Measurements from ENCODE around the gene B4GALT5. TPM values are rescaled to one million over a fixed set of nuclear protein-coding genes. Genes with fewer than 3 reads are reported as not detected.
"Not testable (repeated sequence)": the region's sequence is repeated elsewhere in the genome, so short reads cannot be mapped to it uniquely, and the experiment has no call there.

The B4GALT5 gene
- total RNA-seq, 1 experiment from 2014 or later, result 41.7 TPM

GRCh38 chr20:49631061-49631716, 82.5 kb downstream of the B4GALT5 start:
- DNase-seq (ENCODE audit: low read depth), result no peak

DNA sequence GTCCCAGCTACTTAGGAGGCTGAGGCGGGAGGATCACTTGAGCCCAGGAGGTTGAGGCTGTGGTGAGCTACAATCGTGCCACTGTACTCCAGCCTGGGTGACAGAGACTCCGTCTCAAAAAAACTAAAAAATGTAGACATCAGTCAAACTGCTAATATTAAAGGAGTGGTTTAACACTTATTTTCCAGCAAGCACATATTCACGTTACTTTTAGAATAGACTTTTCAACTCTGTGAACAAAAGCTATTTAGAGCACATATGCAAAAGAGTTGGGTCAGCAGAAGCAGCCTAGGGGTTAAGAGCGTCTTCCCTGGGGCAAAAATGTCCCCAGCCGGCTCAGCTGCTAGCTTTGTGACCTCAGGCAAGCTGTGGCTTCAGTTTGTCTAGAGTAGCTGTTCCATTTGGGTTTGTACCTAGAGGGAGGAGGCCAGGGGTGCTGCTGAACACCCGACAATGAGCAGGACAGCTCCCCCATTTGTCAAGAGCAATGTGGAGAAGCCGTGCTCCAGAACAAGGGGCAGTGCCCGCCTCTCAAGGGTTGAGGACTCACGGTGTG, 83.2 kb downstream of the B4GALT5 start:
- DNase-seq (ENCODE audit: low read depth), result no peak

DNA sequence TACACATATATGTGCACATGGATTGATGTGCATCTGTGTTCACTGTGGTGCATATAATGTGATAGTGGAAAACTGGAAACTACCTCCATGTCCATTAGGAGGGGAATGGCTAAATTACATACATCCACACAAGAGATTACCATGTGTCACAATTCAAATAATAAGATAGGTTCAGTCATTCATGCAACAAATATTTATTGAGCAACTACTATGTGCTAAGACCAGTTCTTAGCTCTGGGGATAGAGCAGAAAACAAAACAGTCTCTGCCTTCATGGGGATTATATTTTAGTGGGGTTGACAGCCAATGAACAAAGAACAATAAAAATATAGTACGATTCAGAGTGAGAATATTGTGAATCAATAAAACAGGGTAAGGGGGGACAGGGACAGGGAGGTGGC, 84.1 kb downstream of the B4GALT5 start:
- no peak for DNase-seq (ENCODE audit: low read depth)

GRCh38 chr20:49628280-49628679, 85.4 kb downstream of the B4GALT5 start:
- not testable (repeated sequence) for DNase-seq (ENCODE audit: low read depth)

DNA sequence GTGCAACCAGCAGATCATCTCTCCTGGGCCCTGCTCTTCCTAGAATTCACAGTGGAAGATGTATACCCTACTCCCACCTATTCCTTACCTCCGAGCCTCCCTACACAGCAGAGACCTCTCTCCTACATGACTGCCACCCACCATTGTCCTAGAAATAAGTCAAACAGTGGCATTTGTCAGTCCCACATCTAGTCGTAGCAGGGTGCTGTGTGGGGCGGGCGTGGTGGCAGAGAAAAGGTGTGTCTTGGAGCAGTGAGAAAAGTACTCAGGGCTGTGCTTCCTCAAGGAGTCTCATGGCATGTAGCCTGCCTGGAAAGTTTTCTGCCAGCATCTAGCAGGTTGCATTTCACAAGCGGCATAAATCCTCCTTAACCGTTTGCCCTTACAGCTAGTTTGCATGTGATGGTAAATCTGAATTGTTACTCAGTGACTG, 86.3 kb downstream of the B4GALT5 start:
- no peak for DNase-seq (ENCODE audit: low read depth)

DNA sequence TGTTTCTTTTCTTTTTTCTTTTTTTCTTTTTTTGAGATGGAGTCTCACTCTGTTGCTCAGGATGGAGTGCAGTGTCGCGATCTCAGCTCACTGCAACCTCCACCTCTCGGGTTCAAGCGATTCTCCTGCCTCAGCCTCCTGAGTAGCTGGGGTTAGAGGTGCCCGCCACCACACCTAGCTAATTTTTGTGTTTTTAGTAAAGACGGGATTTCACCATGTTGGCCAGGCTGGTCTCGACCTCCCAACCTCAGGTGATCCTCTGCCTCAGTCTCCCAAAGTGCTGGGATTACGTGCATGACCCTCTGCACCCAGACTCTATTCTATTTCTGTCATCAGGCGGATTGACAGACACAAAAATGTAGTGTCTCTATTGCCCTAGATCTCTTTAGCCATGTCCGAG, 88.7 kb downstream of the B4GALT5 start:
- DNase-seq (ENCODE audit: low read depth), result not testable (repeated sequence)

- no peak for DNase-seq (ENCODE audit: low read depth)
These were observed 89.4 kb downstream of the B4GALT5 start for GRCh38 chr20:49624317-49624716.

GRCh38 chr20:49622243-49622642, 91.4 kb downstream of the B4GALT5 start:
- no peak for DNase-seq (ENCODE audit: low read depth)

GRCh38 chr20:49620364-49621240, 93.1 kb downstream of the B4GALT5 start:
- no peak for DNase-seq (ENCODE audit: low read depth)

DNA sequence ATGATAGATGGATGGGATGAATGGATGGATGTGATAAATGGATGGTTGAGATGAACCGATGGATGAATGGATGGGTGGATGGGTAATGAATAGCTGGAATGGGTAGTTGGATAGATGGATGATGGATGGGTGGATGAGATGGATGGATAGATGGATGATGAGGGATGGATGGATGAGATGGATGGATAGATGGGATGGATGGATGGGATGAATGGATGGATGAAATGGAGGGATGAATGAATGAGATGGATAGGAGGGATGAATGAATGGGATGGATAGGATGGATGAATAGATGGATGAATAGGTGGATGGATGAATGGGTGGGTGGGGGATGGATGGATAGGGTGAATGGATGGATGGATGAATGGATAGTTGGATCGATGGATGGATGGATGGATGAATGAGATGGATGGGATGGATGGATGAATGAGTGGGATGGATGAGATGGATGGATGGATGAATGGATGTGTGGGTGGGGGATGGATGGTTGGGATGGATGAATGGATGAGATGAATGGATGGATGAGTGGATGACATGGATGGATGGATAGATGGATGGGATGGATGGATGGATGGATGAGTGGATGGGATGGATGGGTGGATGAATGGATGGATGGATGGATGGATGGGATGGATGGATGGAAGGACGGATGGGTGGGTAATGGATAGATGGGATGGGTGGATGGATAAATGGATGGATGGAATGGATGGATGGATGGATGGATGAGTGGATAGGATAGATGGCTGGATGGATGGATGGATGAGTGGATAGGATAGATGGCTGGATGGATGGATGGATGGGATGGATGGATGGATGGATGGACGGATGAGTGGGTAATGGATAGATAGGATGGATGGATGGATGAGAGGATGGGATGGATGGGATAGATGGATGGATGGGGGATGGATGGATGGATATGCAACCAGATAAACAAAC, 94.3 kb downstream of the B4GALT5 start:
- DNase-seq (ENCODE audit: low read depth), result no peak

- no peak for DNase-seq (ENCODE audit: low read depth)
These were observed 95.4 kb downstream of the B4GALT5 start for GRCh38 chr20:49618289-49618688.

- DNase-seq (ENCODE audit: low read depth), result not testable (repeated sequence)
These were observed 96.3 kb downstream of the B4GALT5 start for GRCh38 chr20:49617394-49617793.

DNA sequence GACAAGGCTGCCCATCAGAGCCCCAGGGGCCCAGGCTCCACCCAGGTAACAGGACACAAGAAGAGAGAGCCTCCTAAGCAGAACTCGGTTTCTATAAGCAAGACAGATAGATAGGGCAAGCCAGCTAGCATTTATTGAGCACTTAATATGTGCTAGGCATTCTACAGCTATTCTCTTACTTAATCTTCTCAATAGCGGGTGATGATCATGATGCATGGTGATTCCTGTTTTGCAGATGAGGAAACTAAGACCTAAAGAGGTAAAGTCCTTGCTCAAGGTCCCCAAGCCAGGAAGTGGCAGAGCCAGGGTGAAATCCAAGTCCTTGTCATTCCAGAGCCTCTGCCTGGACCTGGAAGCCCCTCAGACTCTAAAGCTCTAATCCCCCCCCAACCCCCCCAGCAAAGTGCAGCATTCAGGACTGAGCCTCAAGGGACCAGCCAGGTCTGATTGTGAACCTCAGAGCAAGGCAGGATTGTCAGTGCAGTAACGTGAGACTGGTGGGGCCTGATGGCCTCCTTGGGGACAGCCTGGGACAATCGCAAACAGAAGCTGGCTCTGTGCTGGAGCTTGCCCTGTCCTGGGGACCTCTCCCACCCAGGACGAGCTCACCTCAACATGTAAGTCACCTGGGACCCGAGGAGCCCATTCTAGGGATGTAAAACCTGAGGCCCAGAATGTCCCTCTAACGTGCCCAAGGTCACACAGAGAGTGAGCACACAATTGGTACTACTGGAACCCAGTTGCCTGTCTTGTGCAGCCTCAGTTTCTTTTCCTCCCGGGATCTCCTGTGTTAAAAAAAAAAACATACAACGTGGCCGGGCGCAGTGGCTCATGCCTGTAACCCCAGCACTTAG, 97.3 kb downstream of the B4GALT5 start:
- DNase-seq (ENCODE audit: low read depth), result no peak

- DNase-seq (ENCODE audit: low read depth), result no peak
These were observed 98.1 kb downstream of the B4GALT5 start for GRCh38 chr20:49615401-49616153.

DNA sequence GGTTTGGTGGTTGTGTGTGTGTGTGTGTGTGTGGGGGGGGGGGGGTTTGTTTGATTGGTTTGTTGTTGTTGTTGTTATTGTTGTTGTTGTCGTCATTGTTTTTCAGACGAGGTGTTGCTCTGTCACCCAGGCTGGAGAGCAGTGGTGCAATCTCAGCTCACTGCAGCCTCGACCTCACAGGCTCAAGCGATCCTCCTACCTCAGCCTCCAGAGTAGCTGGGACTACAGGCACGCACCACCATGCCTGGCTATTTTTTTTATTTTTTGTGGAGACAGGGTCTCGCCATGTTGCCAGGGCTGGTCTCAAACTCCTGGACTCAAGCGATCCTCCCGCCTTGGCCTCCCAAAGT, 98.7 kb downstream of the B4GALT5 start:
- not testable (repeated sequence) for DNase-seq (ENCODE audit: low read depth)

GRCh38 chr20:49614338-49615050, 99.2 kb downstream of the B4GALT5 start:
- DNase-seq (ENCODE audit: low read depth), result no peak

DNA sequence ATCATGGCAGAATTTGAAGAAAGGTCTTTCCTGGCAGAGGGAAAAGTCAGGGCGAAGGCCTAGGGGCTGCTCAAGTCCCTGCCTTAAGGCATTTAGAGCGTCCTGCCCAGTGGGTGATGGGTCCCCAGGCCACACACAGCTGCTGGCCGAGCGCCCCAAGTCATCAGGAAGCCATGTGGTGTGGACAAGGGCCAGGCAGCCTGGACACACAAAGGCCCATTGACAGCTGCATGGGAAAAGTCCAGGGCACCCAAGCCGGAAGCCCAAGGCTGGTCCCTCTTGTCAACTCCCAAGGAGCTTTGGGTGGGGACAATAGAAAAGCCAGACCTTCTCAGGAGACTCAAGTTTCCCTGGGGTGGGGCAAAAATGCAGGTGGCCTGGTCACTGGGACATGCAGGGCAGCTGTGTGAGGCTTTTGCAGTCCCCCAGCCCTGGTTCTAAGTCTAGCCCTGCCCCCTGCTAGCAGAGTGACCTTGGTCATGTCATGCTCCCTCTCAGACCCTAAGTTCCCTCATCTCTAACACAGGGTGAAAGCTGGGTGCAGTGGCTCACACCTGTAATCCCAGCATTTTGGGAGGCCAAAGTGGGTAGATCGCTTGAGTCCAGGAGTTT, 101.4 kb downstream of the B4GALT5 start:
- DNase-seq (ENCODE audit: low read depth), result no peak

DNA sequence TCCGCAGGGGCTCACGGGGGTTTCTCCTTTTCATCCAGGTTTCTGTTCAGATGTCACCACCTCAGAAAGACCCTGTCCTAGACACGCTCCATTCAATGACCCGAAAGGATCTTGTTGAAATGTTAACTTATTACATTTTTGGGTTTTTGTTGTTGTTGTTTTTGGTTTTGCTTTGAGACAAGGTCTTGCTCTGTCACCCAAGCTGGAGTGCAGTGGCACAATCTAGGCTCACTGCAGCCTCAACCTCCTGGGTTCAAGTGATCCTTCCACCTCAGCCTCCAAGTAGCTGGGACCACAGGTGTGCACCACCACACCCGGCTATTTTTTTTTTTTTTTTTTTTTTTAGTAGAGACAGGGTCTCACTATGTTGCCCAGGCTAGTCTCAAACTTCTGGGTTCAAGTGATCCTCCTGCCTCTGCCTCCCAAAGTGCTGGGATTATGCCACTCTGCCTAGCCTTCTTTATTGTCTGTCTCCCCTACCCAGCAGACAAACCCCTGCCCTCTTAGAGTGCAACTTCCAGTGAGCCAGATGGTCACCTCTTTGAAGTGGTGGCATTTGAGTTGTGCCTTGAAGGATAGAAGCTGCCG, 102.0 kb downstream of the B4GALT5 start:
- DNase-seq (ENCODE audit: low read depth), result not testable (repeated sequence)

Data from HT1080 (cell line).